SK-N-SH (cell line): Measurements from ENCODE around the gene KCTD19. TPM values are rescaled to one million over a fixed set of nuclear protein-coding genes. Genes with fewer than 3 reads are reported as not detected.

ENCODE experiments used
- CTCF ChIA-PET: fragments of 300-600, 350-600 bp; formaldehyde crosslinking; extraction: SDS; loops from one replicate; lab custom pipeline; 2021; lab: Yijun Ruan, JAX
- POLR2A ChIA-PET: fragments of 350-600 bp; sonication (Branson Sonifier 250); formaldehyde crosslinking; extraction: SDS; loops from one replicate; lab custom pipeline; 2020; ENCODE audit warnings: antibody characterized with exemption, inconsistent platforms; lab: Yijun Ruan, JAX
- DNase-seq: peaks from one replicate; pipeline ENCODE4 v3.0.0; 2012
- H2AFZ ChIP-seq: fragments of 200-600 bp; sonication (generic); 2 replicates; pipeline ENCODE4 v1.8.1; 2016; ENCODE audit warnings: antibody characterized with exemption, mild to moderate bottlenecking, low read depth
- H3F3A ChIP-seq: fragments of 200-600 bp; sonication (generic); replicated peaks from 2 replicates; pipeline ENCODE3; 2016; ENCODE audit warnings: antibody characterized with exemption, mild to moderate bottlenecking; ENCODE audit not compliant: insufficient read depth
- H3K27ac ChIP-seq, 2 experiments: fragments of 200-500 bp in 1 of 2; fragments of 200-600 bp in 1 of 2; sonication (Bioruptor generic) in 1 of 2; sonication (generic), shearing (Covaris generic) in 1 of 2; 2 replicates each; pipeline versions ENCODE4 v1.5.1 to v1.6.1; 2014 to 2016; ENCODE audit warnings: low read depth in 2 of 2, inconsistent platforms in 1 of 2, low read length in 1 of 2, mild to moderate bottlenecking in 1 of 2, mixed read lengths in 1 of 2
- H3K27me3 ChIP-seq: fragments of 200-600 bp; sonication (generic), shearing (Covaris generic); 2 replicates; pipeline ENCODE4 v1.6.1; 2016; ENCODE audit warnings: mixed run types; ENCODE audit not compliant: insufficient read depth
- H3K36me3 ChIP-seq, 2 experiments: fragments of 200-500 bp in 1 of 2; fragments of 200-600 bp in 1 of 2; sonication (Bioruptor generic) in 1 of 2; sonication (generic) in 1 of 2; replicated peaks in 1 of 2; 2 replicates each; pipeline versions ENCODE3 to v1.5.1; 2014 to 2016; ENCODE audit warnings: low read length in 1 of 2, mild to moderate bottlenecking in 1 of 2; ENCODE audit not compliant: insufficient read depth in 2 of 2, control insufficient read depth in 1 of 2
- H3K4me1 ChIP-seq, 2 experiments: fragments of 200-500 bp in 1 of 2; fragments of 200-600 bp in 1 of 2; sonication (Bioruptor generic) in 1 of 2; sonication (generic), shearing (Covaris generic) in 1 of 2; 2 replicates each; pipeline versions ENCODE4 v1.5.1 to v1.6.1; 2014 to 2016; ENCODE audit warnings: low read depth in 1 of 2, low read length in 1 of 2, mixed run types in 1 of 2; ENCODE audit not compliant: insufficient read depth in 2 of 2, control insufficient read depth in 1 of 2
- H3K4me2 ChIP-seq: fragments of 200-600 bp; sonication (generic), shearing (Covaris generic); 2 replicates; pipeline ENCODE4 v1.6.1; 2017; ENCODE audit warnings: mixed run types
- H3K4me3 ChIP-seq, 2 experiments: fragments of 200-500 bp in 1 of 2; fragments of 200-600 bp in 1 of 2; sonication (Bioruptor generic) in 1 of 2; sonication (generic), shearing (Covaris generic) in 1 of 2; 2 replicates each; pipeline versions ENCODE4 v1.5.1 to v1.8.1; 2014 to 2016; ENCODE audit warnings: low read depth in 2 of 2, inconsistent platforms in 1 of 2, low read length in 1 of 2, mild to moderate bottlenecking in 1 of 2, mixed read lengths in 1 of 2, moderate library complexity in 1 of 2
- H3K79me2 ChIP-seq: fragments of 200-600 bp; sonication (generic); 2 replicates; pipeline ENCODE4 v1.8.1; 2017; ENCODE audit warnings: mild to moderate bottlenecking; ENCODE audit not compliant: insufficient read depth
- H3K9ac ChIP-seq: fragments of 200-600 bp; sonication (generic); 2 replicates; pipeline ENCODE4 v1.6.1; 2017; ENCODE audit warnings: mixed run types
- H3K9me2 ChIP-seq: fragments of 200-600 bp; sonication (generic); 2 replicates; pipeline ENCODE4 v1.6.1; 2017; ENCODE audit warnings: mixed run types
- H3K9me3 ChIP-seq: fragments of 200-600 bp; sonication (generic); 2 replicates; pipeline ENCODE4 v1.6.1; 2017; ENCODE audit warnings: mixed run types, mild to moderate bottlenecking, moderate library complexity
- H4K20me1 ChIP-seq: fragments of 200-600 bp; sonication (generic); 2 replicates; pipeline ENCODE4 v1.6.1; 2017; ENCODE audit warnings: mild to moderate bottlenecking, mixed run types; ENCODE audit not compliant: insufficient read depth
- CHD2 ChIP-seq: fragments of 150-350 bp; IDR thresholded peaks from 2 replicates; pipeline ENCODE4 v1.6.1; 2018; ENCODE audit warnings: low read length; ENCODE audit not compliant: partially characterized antibody
- FOSL2 ChIP-seq: IDR thresholded peaks from 2 replicates; pipeline ENCODE4 v1.4.0; 2012; ENCODE audit warnings: low read depth, mild to moderate bottlenecking, moderate library complexity, borderline replicate concordance
- FOXM1 ChIP-seq: IDR thresholded peaks from 2 replicates; pipeline ENCODE4 v1.4.0; 2012; ENCODE audit warnings: low read depth, mild to moderate bottlenecking
- JUND ChIP-seq: IDR thresholded peaks from 2 replicates; pipeline ENCODE4 v1.4.0; 2012
- MXI1 ChIP-seq: IDR thresholded peaks from 2 replicates; pipeline ENCODE4 v1.6.1; 2012; ENCODE audit warnings: mild to moderate bottlenecking, low read depth, low read length, improper control_type of control experiment
- RAD21 ChIP-seq: IDR thresholded peaks from 2 replicates; pipeline ENCODE4 v1.6.1; 2012; ENCODE audit warnings: mild to moderate bottlenecking, low read length
- RXRA ChIP-seq: IDR thresholded peaks from 2 replicates; pipeline ENCODE4 v1.4.0; 2012; ENCODE audit warnings: low read depth, mild to moderate bottlenecking, borderline replicate concordance
- SMC3 ChIP-seq: IDR thresholded peaks from 2 replicates; pipeline ENCODE4 v1.6.1; 2012; ENCODE audit warnings: low read depth, low read length, improper control_type of control experiment
- TCF12 ChIP-seq: IDR thresholded peaks from 2 replicates; pipeline ENCODE4 v1.4.0; 2012
- TEAD4 ChIP-seq: IDR thresholded peaks from 2 replicates; pipeline ENCODE4 v1.4.0; 2012; ENCODE audit warnings: mild to moderate bottlenecking, borderline replicate concordance; ENCODE audit not compliant: insufficient read depth
- WGBS: methylation state at CpG from one replicate; pipeline ENCODE4 v1.1.6; 2017; ENCODE audit warnings: low lambda C conversion rate; 5-methylcytosine and 5-hydroxymethylcytosine counted together
- polyA plus RNA-seq, 3 experiments: library from polyadenylated mRNA; depleted of rRNA; stranded (reverse); fragments of >200 nt; gene quantifications; 2 replicates each; pipeline ENCODE4 v1.2.3, GENCODE V29; 2012
- TF ChIP-seq, protein P1 (sequence below): IDR thresholded peaks from 2 replicates; pipeline ENCODE4 v1.4.0; 2012; ENCODE audit warnings: low read depth
- TF ChIP-seq, protein P2 (sequence below): IDR thresholded peaks from 2 replicates; pipeline ENCODE4 v1.4.0; 2012; ENCODE audit warnings: low read depth, borderline replicate concordance
- TF ChIP-seq, protein P3 (sequence below): IDR thresholded peaks from 2 replicates; pipeline ENCODE4 v1.6.1; 2012; ENCODE audit warnings: mild to moderate bottlenecking, low read depth, low read length, moderate library complexity
- TF ChIP-seq, protein P4 (sequence below): fragments of 200-600 bp; sonication (generic); IDR thresholded peaks from 2 replicates; pipeline ENCODE4 v1.6.1; 2017; ENCODE audit warnings: antibody characterized with exemption, mild to moderate bottlenecking, moderate library complexity

KCTD19 gene
- polyA plus RNA-seq, 1 of the 3 experiments (the other 2 are of a cell fraction), result 1.8 TPM

DNA sequence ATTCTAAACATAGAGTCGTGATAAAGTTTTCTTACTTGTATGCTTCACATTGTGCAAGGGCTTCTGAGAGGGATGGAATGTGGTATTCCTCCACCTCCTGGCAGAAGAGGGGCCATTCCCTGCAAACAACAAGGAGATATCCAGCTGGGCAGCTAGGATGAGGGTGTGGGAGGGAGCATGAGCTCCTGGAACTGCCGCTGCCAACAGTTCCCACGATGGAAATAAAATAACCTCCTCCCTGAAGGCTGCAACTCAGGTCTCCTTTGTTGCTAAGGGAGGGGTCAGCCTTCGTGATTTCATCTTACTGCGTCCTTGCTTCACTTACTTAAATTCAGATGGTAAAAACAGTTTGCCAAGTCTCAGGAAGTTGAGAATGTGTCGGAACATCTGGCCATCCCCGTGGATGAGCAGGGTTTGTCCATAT lies 31.6 kb downstream of the KCTD19 start:
- POLR2A ChIA-PET, result no interaction called here
- 83% methylated on average over 6 of the region's 7 CpGs for WGBS
- H3K36me3 ChIP-seq, result no peaks in the 10 kb centered on the region
- no peak for DNase-seq
- TF ChIP-seq, protein P1, sequence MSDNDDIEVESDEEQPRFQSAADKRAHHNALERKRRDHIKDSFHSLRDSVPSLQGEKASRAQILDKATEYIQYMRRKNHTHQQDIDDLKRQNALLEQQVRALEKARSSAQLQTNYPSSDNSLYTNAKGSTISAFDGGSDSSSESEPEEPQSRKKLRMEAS, result no peak
- no peak for TF ChIP-seq RXRA
- no peak for TF ChIP-seq TCF12
- TF ChIP-seq CHD2, result no peak
- TF ChIP-seq JUND, result no peak
- TF ChIP-seq, protein P2, sequence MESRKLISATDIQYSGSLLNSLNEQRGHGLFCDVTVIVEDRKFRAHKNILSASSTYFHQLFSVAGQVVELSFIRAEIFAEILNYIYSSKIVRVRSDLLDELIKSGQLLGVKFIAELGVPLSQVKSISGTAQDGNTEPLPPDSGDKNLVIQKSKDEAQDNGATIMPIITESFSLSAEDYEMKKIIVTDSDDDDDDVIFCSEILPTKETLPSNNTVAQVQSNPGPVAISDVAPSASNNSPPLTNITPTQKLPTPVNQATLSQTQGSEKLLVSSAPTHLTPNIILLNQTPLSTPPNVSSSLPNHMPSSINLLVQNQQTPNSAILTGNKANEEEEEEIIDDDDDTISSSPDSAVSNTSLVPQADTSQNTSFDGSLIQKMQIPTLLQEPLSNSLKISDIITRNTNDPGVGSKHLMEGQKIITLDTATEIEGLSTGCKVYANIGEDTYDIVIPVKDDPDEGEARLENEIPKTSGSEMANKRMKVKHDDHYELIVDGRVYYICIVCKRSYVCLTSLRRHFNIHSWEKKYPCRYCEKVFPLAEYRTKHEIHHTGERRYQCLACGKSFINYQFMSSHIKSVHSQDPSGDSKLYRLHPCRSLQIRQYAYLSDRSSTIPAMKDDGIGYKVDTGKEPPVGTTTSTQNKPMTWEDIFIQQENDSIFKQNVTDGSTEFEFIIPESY, result no peak
- no peak for TF ChIP-seq FOSL2
- TF ChIP-seq, protein P3, sequence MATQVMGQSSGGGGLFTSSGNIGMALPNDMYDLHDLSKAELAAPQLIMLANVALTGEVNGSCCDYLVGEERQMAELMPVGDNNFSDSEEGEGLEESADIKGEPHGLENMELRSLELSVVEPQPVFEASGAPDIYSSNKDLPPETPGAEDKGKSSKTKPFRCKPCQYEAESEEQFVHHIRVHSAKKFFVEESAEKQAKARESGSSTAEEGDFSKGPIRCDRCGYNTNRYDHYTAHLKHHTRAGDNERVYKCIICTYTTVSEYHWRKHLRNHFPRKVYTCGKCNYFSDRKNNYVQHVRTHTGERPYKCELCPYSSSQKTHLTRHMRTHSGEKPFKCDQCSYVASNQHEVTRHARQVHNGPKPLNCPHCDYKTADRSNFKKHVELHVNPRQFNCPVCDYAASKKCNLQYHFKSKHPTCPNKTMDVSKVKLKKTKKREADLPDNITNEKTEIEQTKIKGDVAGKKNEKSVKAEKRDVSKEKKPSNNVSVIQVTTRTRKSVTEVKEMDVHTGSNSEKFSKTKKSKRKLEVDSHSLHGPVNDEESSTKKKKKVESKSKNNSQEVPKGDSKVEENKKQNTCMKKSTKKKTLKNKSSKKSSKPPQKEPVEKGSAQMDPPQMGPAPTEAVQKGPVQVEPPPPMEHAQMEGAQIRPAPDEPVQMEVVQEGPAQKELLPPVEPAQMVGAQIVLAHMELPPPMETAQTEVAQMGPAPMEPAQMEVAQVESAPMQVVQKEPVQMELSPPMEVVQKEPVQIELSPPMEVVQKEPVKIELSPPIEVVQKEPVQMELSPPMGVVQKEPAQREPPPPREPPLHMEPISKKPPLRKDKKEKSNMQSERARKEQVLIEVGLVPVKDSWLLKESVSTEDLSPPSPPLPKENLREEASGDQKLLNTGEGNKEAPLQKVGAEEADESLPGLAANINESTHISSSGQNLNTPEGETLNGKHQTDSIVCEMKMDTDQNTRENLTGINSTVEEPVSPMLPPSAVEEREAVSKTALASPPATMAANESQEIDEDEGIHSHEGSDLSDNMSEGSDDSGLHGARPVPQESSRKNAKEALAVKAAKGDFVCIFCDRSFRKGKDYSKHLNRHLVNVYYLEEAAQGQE, result no peak
- no peak for TF ChIP-seq TEAD4
- no peak for TF ChIP-seq MXI1
- TF ChIP-seq, protein P4, sequence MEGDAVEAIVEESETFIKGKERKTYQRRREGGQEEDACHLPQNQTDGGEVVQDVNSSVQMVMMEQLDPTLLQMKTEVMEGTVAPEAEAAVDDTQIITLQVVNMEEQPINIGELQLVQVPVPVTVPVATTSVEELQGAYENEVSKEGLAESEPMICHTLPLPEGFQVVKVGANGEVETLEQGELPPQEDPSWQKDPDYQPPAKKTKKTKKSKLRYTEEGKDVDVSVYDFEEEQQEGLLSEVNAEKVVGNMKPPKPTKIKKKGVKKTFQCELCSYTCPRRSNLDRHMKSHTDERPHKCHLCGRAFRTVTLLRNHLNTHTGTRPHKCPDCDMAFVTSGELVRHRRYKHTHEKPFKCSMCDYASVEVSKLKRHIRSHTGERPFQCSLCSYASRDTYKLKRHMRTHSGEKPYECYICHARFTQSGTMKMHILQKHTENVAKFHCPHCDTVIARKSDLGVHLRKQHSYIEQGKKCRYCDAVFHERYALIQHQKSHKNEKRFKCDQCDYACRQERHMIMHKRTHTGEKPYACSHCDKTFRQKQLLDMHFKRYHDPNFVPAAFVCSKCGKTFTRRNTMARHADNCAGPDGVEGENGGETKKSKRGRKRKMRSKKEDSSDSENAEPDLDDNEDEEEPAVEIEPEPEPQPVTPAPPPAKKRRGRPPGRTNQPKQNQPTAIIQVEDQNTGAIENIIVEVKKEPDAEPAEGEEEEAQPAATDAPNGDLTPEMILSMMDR, result no peak
- no peak for TF ChIP-seq FOXM1
- no peak for TF ChIP-seq RAD21
- TF ChIP-seq SMC3, result no peak
- peaks cover 7% of the 10 kb centered on the region for H3F3A ChIP-seq
- no peaks in the 10 kb centered on the region for H3K79me2 ChIP-seq
- H4K20me1 ChIP-seq, result no peaks in the 10 kb centered on the region
- H3K4me1 ChIP-seq, result peaks cover 0 to 8% of the 10 kb centered on the region in 2 experiments; a peak in 1 of 4 replicates
- no peak overlapping the region for H2AFZ ChIP-seq
- H3K9me3 ChIP-seq, result no peaks in the 10 kb centered on the region
- no peak overlapping the region for H3K4me2 ChIP-seq
- no peaks in the 10 kb centered on the region for H3K9me2 ChIP-seq
- H3K27ac ChIP-seq, result no peak overlapping the region
- CTCF ChIA-PET, result interaction anchor here (1.5 to 4.2 kb wide), 3 partner anchors 9 to 31 kb away, joined by 7 to 23 read pairs (median 8); partner anchors contain the start of genes KCTD19 and LRRC36
- no peak overlapping the region for H3K4me3 ChIP-seq
- H3K9ac ChIP-seq, result no peak overlapping the region
- H3K27me3 ChIP-seq, result no peaks in the 10 kb centered on the region
